Ureter (tissue), 1 donor: Measurements from ENCODE around the gene CEP126. TPM values are rescaled to one million over a fixed set of nuclear protein-coding genes. Genes with fewer than 3 reads are reported as not detected.
A peak's percentile ranks its signal among the peaks of the same experiment; 100 is the strongest.

Source experiments
- DNase-seq: peaks from one replicate; pipeline ENCODE4 v3.0.0-alpha.2; 2020; ENCODE audit warnings: low spot score
- total RNA-seq: library from RNA; stranded (reverse); gene quantifications from one replicate; pipeline ENCODE4 v1.2.4, GENCODE V29; 2023
- donor health status: DM: yes; HTN: yes; CAD: no.

CEP126 gene
- 8.1 TPM for total RNA-seq

GRCh38 chr11:101914738-101915426 lies at the start of gene CEP126:
CEP126 (plus strand) TSS chr11:101915010; CDS start chr11:101915285, 275 bp downstream.
- DNase-seq = peak; percentile 93

- DNase-seq = no peak
Measured at GRCh38 chr11:101866619-101867491, 48.0 kb upstream of the CEP126 start.

- DNase-seq = no peak
Measured at GRCh38 chr11:101867951-101868350, 46.9 kb upstream of the CEP126 start.

GRCh38 chr11:101870510-101870909 lies 44.3 kb upstream of the CEP126 start:
- no peak for DNase-seq

- no peak for DNase-seq
Measured at GRCh38 chr11:101872171-101872882, 42.5 kb upstream of the CEP126 start.

- DNase-seq = no peak
Measured at GRCh38 chr11:101880222-101880621, 34.6 kb upstream of the CEP126 start.

- DNase-seq = no peak
Measured at GRCh38 chr11:101881586-101881985, 33.2 kb upstream of the CEP126 start.

GRCh38 chr11:101885631-101886030 lies 29.2 kb upstream of the CEP126 start:
- DNase-seq = no peak

GRCh38 chr11:101889767-101890166 lies 25.0 kb upstream of the CEP126 start:
- DNase-seq = no peak

- DNase-seq = no peak
Measured at GRCh38 chr11:101894505-101894904, 20.3 kb upstream of the CEP126 start.

- DNase-seq = no peak
Measured at GRCh38 chr11:101907815-101908214, 7.0 kb upstream of the CEP126 start.

GRCh38 chr11:101909087-101909486 lies 5.7 kb upstream of the CEP126 start:
- no peak for DNase-seq

- no peak for DNase-seq
Measured at GRCh38 chr11:101912823-101913284, 2.0 kb upstream of the CEP126 start.

- no peak for DNase-seq
Measured at GRCh38 chr11:101913656-101914055, 1.2 kb upstream of the CEP126 start.

GRCh38 chr11:101914341-101914737 lies 471 bp upstream of the CEP126 start:
- DNase-seq = no peak

GRCh38 chr11:101915791-101916291 lies 1.0 kb downstream of the CEP126 start:
- DNase-seq = no peak

GRCh38 chr11:101916422-101916821 lies 1.6 kb downstream of the CEP126 start, which contains the start of gene ANGPTL5:
ANGPTL5 (minus strand) TSS chr11:101916522; CDS start chr11:101907909, 8,613 bp downstream.
- DNase-seq = no peak

GRCh38 chr11:101917226-101917625 lies 2.4 kb downstream of the CEP126 start:
- no peak for DNase-seq

GRCh38 chr11:101920992-101921391 lies 6.2 kb downstream of the CEP126 start:
- DNase-seq = no peak

GRCh38 chr11:101923554-101923953 lies 8.7 kb downstream of the CEP126 start:
- no peak for DNase-seq

GRCh38 chr11:101929294-101929915 lies 14.6 kb downstream of the CEP126 start:
- DNase-seq = no peak
